22Rv1 (cell line): ENCODE results near the gene CTNNA1.

Source experiments
- ZFX ChIP-seq: fragments of 450-650 bp; IDR thresholded peaks from 2 replicates; pipeline ENCODE4 v1.6.1; 2017; ENCODE audit warnings: antibody characterized with exemption, borderline replicate concordance
- TF ChIP-seq, protein P1 (sequence below): fragments of 450-650 bp; IDR thresholded peaks from 2 replicates; pipeline ENCODE4 v1.5.1; 2017; ENCODE audit warnings: mild to moderate bottlenecking

DNA sequence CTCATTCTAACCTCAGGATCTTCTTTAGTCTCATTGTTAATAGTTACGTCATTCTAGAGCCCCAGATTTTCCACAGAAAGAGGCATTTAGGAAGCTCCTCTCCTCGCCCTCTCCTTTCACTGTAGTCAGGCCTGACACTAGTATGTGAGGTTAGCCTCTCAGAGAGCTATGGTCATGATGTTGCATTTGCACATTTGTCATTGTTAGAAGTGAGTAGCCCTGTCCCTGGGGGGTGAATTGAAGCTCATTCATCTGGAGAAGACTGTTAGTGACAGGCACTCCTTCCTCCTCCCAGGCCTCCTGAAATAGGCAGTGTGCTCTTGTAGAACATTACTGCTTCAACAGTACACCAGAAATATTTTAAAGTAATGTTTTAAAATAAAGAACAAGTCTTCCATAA is 148.5 kb downstream of the CTNNA1 start:
- TF ChIP-seq, protein P1, sequence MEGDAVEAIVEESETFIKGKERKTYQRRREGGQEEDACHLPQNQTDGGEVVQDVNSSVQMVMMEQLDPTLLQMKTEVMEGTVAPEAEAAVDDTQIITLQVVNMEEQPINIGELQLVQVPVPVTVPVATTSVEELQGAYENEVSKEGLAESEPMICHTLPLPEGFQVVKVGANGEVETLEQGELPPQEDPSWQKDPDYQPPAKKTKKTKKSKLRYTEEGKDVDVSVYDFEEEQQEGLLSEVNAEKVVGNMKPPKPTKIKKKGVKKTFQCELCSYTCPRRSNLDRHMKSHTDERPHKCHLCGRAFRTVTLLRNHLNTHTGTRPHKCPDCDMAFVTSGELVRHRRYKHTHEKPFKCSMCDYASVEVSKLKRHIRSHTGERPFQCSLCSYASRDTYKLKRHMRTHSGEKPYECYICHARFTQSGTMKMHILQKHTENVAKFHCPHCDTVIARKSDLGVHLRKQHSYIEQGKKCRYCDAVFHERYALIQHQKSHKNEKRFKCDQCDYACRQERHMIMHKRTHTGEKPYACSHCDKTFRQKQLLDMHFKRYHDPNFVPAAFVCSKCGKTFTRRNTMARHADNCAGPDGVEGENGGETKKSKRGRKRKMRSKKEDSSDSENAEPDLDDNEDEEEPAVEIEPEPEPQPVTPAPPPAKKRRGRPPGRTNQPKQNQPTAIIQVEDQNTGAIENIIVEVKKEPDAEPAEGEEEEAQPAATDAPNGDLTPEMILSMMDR, result no peak
- no peak for TF ChIP-seq ZFX
